HG03575 (cell line): Measurements from ENCODE around the gene LTB4R.

Source experiments
- ATAC-seq: cut with Tn5 transposase; IDR thresholded peaks from one replicate; pipeline ENCODE4 v1.9.1; 2021; ENCODE audit not compliant: unreplicated experiment, insufficient number of reproducible peaks, low FRiP score; ENCODE audit errors: extremely low read depth

LTB4R gene

GRCh38 chr14:24310646-24311604 is at the start of gene LTB4R:
TSS of gene LTB4R (plus strand) at chr14:24311502. CDS start at chr14:24315652, 4,150 bp downstream.
- no peak for ATAC-seq

GRCh38 chr14:24261969-24262327 is 49.4 kb upstream of the LTB4R start:
- no peak for ATAC-seq

- ATAC-seq: no peak
Observed at GRCh38 chr14:24262821-24263733, 48.2 kb upstream of the LTB4R start, which contains the start of gene TGM1. TSS of gene TGM1 (minus strand) at chr14:24263177. CDS start at chr14:24262352, 825 bp downstream.

- no peak for ATAC-seq
Observed at GRCh38 chr14:24263848-24264247, 47.5 kb upstream of the LTB4R start.

- no peak for ATAC-seq
Observed at GRCh38 chr14:24264298-24264697, 47.0 kb upstream of the LTB4R start.

GRCh38 chr14:24266344-24267244 is 44.7 kb upstream of the LTB4R start:
- ATAC-seq: no peak

GRCh38 chr14:24267516-24267915 is 43.8 kb upstream of the LTB4R start:
- ATAC-seq: no peak

- ATAC-seq: no peak
Observed at GRCh38 chr14:24268225-24268624, 43.1 kb upstream of the LTB4R start.

- ATAC-seq: no peak
Observed at GRCh38 chr14:24269368-24269767, 41.9 kb upstream of the LTB4R start.

GRCh38 chr14:24269910-24270536 is 41.3 kb upstream of the LTB4R start:
- ATAC-seq: no peak

GRCh38 chr14:24270537-24271133 is 40.7 kb upstream of the LTB4R start:
- no peak for ATAC-seq

- ATAC-seq: peak; percentile 40
Observed at GRCh38 chr14:24271134-24271833, 40.0 kb upstream of the LTB4R start, which contains the start of gene RABGGTA. TSS of gene RABGGTA (minus strand) at chr14:24271597. CDS start at chr14:24271115, 482 bp downstream.

- ATAC-seq: no peak
Observed at GRCh38 chr14:24271834-24272263, 39.5 kb upstream of the LTB4R start.

GRCh38 chr14:24272467-24272866 is 38.8 kb upstream of the LTB4R start:
- ATAC-seq: no peak

- ATAC-seq: no peak
Observed at GRCh38 chr14:24273422-24273998, 37.8 kb upstream of the LTB4R start.

- ATAC-seq: no peak
Observed at GRCh38 chr14:24274101-24274543, 37.2 kb upstream of the LTB4R start.

- no peak for ATAC-seq
Observed at GRCh38 chr14:24277071-24277470, 34.2 kb upstream of the LTB4R start.
